ENCODE results near the gene ALG9.

ALG9 gene

GRCh38 chr11:111749646-111750045, 121.7 kb downstream of the ALG9 start:
- TF ChIP-seq EZH2phosphoT487 (IDR thresholded peaks at IDR 0.05; ENCODE audit: borderline replicate concordance) (no peak), CTCF (conservative IDR thresholded peaks at IDR 0.05; ENCODE audit: low read length) (no peak)
- Histone ChIP-seq H3K4me3 (ENCODE audit: low read length, poor library complexity, severe bottlenecking) (no peak overlapping the region), H3F3A (ENCODE audit: low read depth) (no peaks in the 10 kb centered on the region), H3K9me3 (ENCODE audit: insufficient read depth, low read depth, low read length) (no peaks in the 10 kb centered on the region), H3K4me2 (ENCODE audit: low read depth, low read length, poor library complexity, severe bottlenecking) (no peak overlapping the region), H3K9me2 (replicated peaks; ENCODE audit: low read depth, low read length) (no peaks in the 10 kb centered on the region), H3K27me3 (ENCODE audit: insufficient read depth, low read length, poor library complexity, severe bottlenecking) (no peaks in the 10 kb centered on the region), H3K4me1 (ENCODE audit: insufficient read depth, low read length, poor library complexity, severe bottlenecking) (no peaks in the 10 kb centered on the region), H2AFZ (ENCODE audit: low read length) (no peak overlapping the region), H3K9ac (ENCODE audit: low read depth, low read length, poor library complexity, severe bottlenecking) (no peak overlapping the region), H4K20me1 (ENCODE audit: insufficient read depth, low read length, poor library complexity, severe bottlenecking) (peaks cover 6% of the 10 kb centered on the region), H3K36me3 (ENCODE audit: insufficient read depth, low read length) (peaks cover 86% of the 10 kb centered on the region; the same call in 1 of the 2 replicates), H3K79me2 (ENCODE audit: insufficient read depth, low read length) (no peaks in the 10 kb centered on the region; the same call in 1 of the 2 replicates)

GRCh38 chr11:111748035-111748804, 123.2 kb downstream of the ALG9 start:
- Histone ChIP-seq H3K4me1 (ENCODE audit: insufficient read depth, low read length, poor library complexity, severe bottlenecking) (no peaks in the 10 kb centered on the region), H3K9me3 (ENCODE audit: insufficient read depth, low read depth, low read length) (no peaks in the 10 kb centered on the region), H3K9me2 (replicated peaks; ENCODE audit: low read depth, low read length) (no peaks in the 10 kb centered on the region), H3K27me3 (ENCODE audit: insufficient read depth, low read length, poor library complexity, severe bottlenecking) (no peaks in the 10 kb centered on the region), H3F3A (ENCODE audit: low read depth) (no peaks in the 10 kb centered on the region), H3K4me2 (ENCODE audit: low read depth, low read length, poor library complexity, severe bottlenecking) (no peak overlapping the region), H2AFZ (ENCODE audit: low read length) (no peak overlapping the region), H3K36me3 (ENCODE audit: insufficient read depth, low read length) (peaks cover 86% of the 10 kb centered on the region; the same call in 1 of the 2 replicates), H3K79me2 (ENCODE audit: insufficient read depth, low read length) (no peaks in the 10 kb centered on the region; the same call in 1 of the 2 replicates), H3K4me3 (ENCODE audit: low read length, poor library complexity, severe bottlenecking) (no peak overlapping the region), H4K20me1 (ENCODE audit: insufficient read depth, low read length, poor library complexity, severe bottlenecking) (peaks cover 6% of the 10 kb centered on the region), H3K9ac (ENCODE audit: low read depth, low read length, poor library complexity, severe bottlenecking) (no peak overlapping the region)
- TF ChIP-seq CTCF (conservative IDR thresholded peaks at IDR 0.05; ENCODE audit: low read length) (no peak), EZH2phosphoT487 (IDR thresholded peaks at IDR 0.05; ENCODE audit: borderline replicate concordance) (no peak)

GRCh38 chr11:111745719-111746504, 125.5 kb downstream of the ALG9 start:
- Histone ChIP-seq H4K20me1 (ENCODE audit: insufficient read depth, low read length, poor library complexity, severe bottlenecking) (peaks cover 6% of the 10 kb centered on the region), H3K9ac (ENCODE audit: low read depth, low read length, poor library complexity, severe bottlenecking) (no peak overlapping the region), H3K79me2 (ENCODE audit: insufficient read depth, low read length) (no peaks in the 10 kb centered on the region; the same call in 1 of the 2 replicates), H3F3A (ENCODE audit: low read depth) (no peaks in the 10 kb centered on the region), H3K4me1 (ENCODE audit: insufficient read depth, low read length, poor library complexity, severe bottlenecking) (peaks cover 5% of the 10 kb centered on the region), H3K4me2 (ENCODE audit: low read depth, low read length, poor library complexity, severe bottlenecking) (no peak overlapping the region), H3K9me3 (ENCODE audit: insufficient read depth, low read depth, low read length) (no peaks in the 10 kb centered on the region), H2AFZ (ENCODE audit: low read length) (no peak overlapping the region), H3K36me3 (ENCODE audit: insufficient read depth, low read length) (peaks cover 85% of the 10 kb centered on the region; the same call in 1 of the 2 replicates), H3K9me2 (replicated peaks; ENCODE audit: low read depth, low read length) (no peaks in the 10 kb centered on the region), H3K27me3 (ENCODE audit: insufficient read depth, low read length, poor library complexity, severe bottlenecking) (no peaks in the 10 kb centered on the region), H3K4me3 (ENCODE audit: low read length, poor library complexity, severe bottlenecking) (no peak overlapping the region)
- TF ChIP-seq CTCF (conservative IDR thresholded peaks at IDR 0.05; ENCODE audit: low read length) = no peak
- TF ChIP-seq EZH2phosphoT487 (IDR thresholded peaks at IDR 0.05; ENCODE audit: borderline replicate concordance) = no peak
